Gastrocnemius medialis (tissue), 4 donors: ENCODE measurements around the gene PHB1. TPM values are rescaled to one million over a fixed set of nuclear protein-coding genes. Genes with fewer than 3 reads are reported as not detected.

Experiments
- ATAC-seq, 2 donors: fragments of 150-250 bp; one replicate each; pipeline ENCODE4 v1.9.1; 2016
- DNase-seq, 2 donors: peaks; one replicate each; pipeline ENCODE4 v3.0.0-alpha.2; 2019
- H3K27ac ChIP-seq, 4 donors: fragments of 200-600 bp; sonication (generic); 1 replicate in 1 of 4; 2 replicates in 3 of 4; pipeline ENCODE4 v1.5.1; 2016 to 2018; ENCODE audit warnings: mild to moderate bottlenecking in 2 of 4, moderate library complexity in 1 of 4
- H3K27me3 ChIP-seq, 3 donors: fragments of 200-600 bp; sonication (generic) in 2 of 3; 1 replicate in 1 of 3; 2 replicates in 2 of 3; pipeline versions ENCODE4 v1.5.1 to v1.6.0; 2016 to 2019; ENCODE audit warnings: mild to moderate bottlenecking in 1 of 3, moderate library complexity in 1 of 3
- H3K36me3 ChIP-seq, 2 donors: fragments of 200-600 bp; sonication (generic) in 1 of 2; one replicate each; pipeline ENCODE4 v1.5.1; 2017 to 2018
- H3K4me1 ChIP-seq, 2 donors: fragments of 200-600 bp; sonication (generic) in 1 of 2; one replicate each; pipeline ENCODE4 v1.5.1; 2016 to 2017; ENCODE audit warnings: mild to moderate bottlenecking in 2 of 2
- H3K4me3 ChIP-seq, 4 donors: fragments of 200-600 bp; sonication (generic) in 3 of 4; 1 replicate in 1 of 4; 2 replicates in 3 of 4; pipeline ENCODE4 v1.5.1; 2016 to 2019; ENCODE audit warnings: mild to moderate bottlenecking in 2 of 4
- H3K9me3 ChIP-seq, 3 donors: fragments of 200-600 bp; sonication (generic) in 2 of 3; 1 replicate in 1 of 3; 2 replicates in 2 of 3; pipeline ENCODE4 v1.5.1; 2016 to 2019
- POLR2A ChIP-seq, 2 donors: fragments of 450-650 bp; IDR thresholded peaks; one replicate each; pipeline ENCODE4 v1.6.1; 2017; ENCODE audit warnings: antibody characterized with exemption in 2 of 2, mild to moderate bottlenecking in 2 of 2, moderate library complexity in 2 of 2
- in situ Hi-C, 4 donors: fragments of 200-750 bp; cut with MboI; loops; one replicate each; pipeline versions ENCODE4 v1.15.0 to v1.8.0; 2017; ENCODE audit warnings: low sequenced_read_pairs in 4 of 4
- intact Hi-C: fragments of 100-400 bp; cut with DNase I; formaldehyde crosslinking; loops from one replicate; pipeline ENCODE4 v1.15.1; 2023; ENCODE audit warnings: low total_unique reads
- total RNA-seq, 4 donors: library from RNA; depleted of rRNA; stranded (reverse); fragments of >200 nt; gene quantifications; one replicate each; pipeline versions ENCODE4 v1.1.0 to v1.2.3, GENCODE V29; 2016
- TF ChIP-seq, protein P1 (sequence below), 5 experiments: fragments of 450-650 bp in 3 of 5; fragments of 200-600 bp in 2 of 5; sonication (generic) in 2 of 5; IDR thresholded peaks in 4 of 5; conservative IDR thresholded peaks in 1 of 5; 1 replicate in 4 of 5; 2 replicates in 1 of 5; pipeline ENCODE4 v1.5.1; 2016 to 2019; ENCODE audit warnings: antibody characterized with exemption in 5 of 5, mild to moderate bottlenecking in 3 of 5, moderate library complexity in 3 of 5

PHB1 gene
- total RNA-seq, 4 donors from 2014 or later: 102 to 137 (median 116) TPM

DNA sequence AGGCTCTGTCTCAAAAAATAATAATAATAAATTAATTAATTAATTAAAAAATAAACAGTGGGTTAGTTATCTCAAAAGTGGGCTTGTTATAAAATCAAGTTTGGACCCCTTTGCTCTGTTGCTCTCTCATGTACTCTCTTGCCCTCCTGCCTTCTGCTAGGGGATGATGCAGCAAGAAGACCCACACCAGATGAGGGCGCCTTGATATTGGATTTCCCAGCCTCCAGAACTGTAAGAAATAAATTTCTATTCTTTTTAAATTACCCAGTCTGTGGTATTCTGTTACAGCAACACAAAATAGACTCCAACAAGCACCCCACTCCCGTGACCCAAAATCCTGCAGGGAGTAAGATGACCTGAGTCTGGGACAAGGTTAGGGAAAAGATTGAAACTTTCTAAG is 50.6 kb downstream of the PHB1 start:
- Histone ChIP-seq H3K9me3 (no peaks in the 10 kb centered on the region), H3K27ac (no peak overlapping the region), H3K27me3 (no peaks in the 10 kb centered on the region), H3K36me3 (no peaks in the 10 kb centered on the region), H3K4me1 (peaks cover 18 to 21% of the 10 kb centered on the region in 2 donors), H3K4me3 (no peak overlapping the region)
- no peak for ATAC-seq
- in situ Hi-C loops: no loop called here
- intact Hi-C loops: no loop called here
- DNase-seq: no peak
- TF ChIP-seq, protein P1, sequence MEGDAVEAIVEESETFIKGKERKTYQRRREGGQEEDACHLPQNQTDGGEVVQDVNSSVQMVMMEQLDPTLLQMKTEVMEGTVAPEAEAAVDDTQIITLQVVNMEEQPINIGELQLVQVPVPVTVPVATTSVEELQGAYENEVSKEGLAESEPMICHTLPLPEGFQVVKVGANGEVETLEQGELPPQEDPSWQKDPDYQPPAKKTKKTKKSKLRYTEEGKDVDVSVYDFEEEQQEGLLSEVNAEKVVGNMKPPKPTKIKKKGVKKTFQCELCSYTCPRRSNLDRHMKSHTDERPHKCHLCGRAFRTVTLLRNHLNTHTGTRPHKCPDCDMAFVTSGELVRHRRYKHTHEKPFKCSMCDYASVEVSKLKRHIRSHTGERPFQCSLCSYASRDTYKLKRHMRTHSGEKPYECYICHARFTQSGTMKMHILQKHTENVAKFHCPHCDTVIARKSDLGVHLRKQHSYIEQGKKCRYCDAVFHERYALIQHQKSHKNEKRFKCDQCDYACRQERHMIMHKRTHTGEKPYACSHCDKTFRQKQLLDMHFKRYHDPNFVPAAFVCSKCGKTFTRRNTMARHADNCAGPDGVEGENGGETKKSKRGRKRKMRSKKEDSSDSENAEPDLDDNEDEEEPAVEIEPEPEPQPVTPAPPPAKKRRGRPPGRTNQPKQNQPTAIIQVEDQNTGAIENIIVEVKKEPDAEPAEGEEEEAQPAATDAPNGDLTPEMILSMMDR (IDR thresholded peaks at IDR 0.05 in 4 of 5, conservative IDR thresholded peaks at IDR 0.05 in 1 of 5): no peak
- TF ChIP-seq POLR2A (IDR thresholded peaks at IDR 0.05): no peak

DNA sequence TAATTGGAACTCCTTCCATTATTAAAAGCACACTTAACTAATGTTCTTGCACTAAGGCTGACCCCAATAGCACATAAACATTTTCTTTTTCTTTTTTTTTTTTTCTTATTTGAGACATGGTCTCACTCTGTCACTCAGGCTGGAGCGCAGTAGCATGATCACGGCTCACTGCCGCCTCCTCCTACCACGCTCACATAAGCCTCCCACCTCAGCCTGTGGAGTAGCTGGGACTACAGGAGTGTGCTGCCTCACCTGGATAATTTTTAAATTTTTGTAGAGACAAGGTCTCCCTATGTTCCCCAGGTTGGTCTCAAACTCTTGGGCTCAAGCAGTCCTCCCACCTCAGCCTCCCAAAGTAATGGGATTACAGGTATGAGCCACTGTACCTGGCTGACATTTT is 51.4 kb downstream of the PHB1 start:
- Histone ChIP-seq H3K4me1 (peaks cover 27 to 29% of the 10 kb centered on the region in 2 donors), H3K36me3 (no peaks in the 10 kb centered on the region), H3K4me3 (no peak overlapping the region), H3K27ac (peak overlapping the region in 3 of 4 donors; percentile 79 to 92 (median 88)), H3K9me3 (no peaks in the 10 kb centered on the region), H3K27me3 (no peaks in the 10 kb centered on the region)
- DNase-seq (no peak), ATAC-seq (no peak)
- intact Hi-C loops (loop anchor here (2.0 kb wide), 2 partner anchors 32 to 52 kb away; partner anchors contain the start of gene PHB1), in situ Hi-C loops (no loop called here)
- TF ChIP-seq, protein P1 (IDR thresholded peaks at IDR 0.05 in 4 of 5, conservative IDR thresholded peaks at IDR 0.05 in 1 of 5): no peak
- TF ChIP-seq POLR2A (IDR thresholded peaks at IDR 0.05): no peak

DNA sequence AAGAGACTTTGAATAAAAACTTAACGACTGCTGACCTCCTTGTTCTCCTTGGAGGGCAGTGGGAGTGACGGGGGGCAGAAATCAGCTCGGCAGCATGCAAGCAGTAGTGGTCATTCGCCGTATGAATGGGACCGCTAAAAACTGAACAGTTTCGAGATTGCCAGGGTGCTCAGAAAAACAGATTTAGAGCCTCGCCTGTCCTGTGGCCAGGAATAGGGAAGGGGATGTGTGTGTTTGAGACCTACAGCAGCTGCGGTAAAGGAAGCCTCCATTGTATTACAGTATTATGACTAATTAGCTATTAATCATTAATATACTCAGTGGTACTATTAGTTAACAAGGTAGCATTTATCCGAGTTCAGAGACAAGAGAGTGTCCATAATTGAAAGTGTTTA is 52.0 kb downstream of the PHB1 start:
- no peak for ATAC-seq
- peak overlapping the region; percentile 79 to 92 (median 84) for H3K27ac ChIP-seq
- no peaks in the 10 kb centered on the region for H3K36me3 ChIP-seq
- H3K4me1 ChIP-seq: peaks cover 29 to 32% of the 10 kb centered on the region in 2 donors
- no peak for DNase-seq
- no peaks in the 10 kb centered on the region for H3K9me3 ChIP-seq
- in situ Hi-C loops (no loop called here), intact Hi-C loops (loop anchor here (1.0 to 2.0 kb wide), 3 partner anchors 32 to 52 kb away; partner anchors contain the start of gene PHB1)
- H3K27me3 ChIP-seq: no peaks in the 10 kb centered on the region
- TF ChIP-seq, protein P1 (IDR thresholded peaks at IDR 0.05 in 4 of 5, conservative IDR thresholded peaks at IDR 0.05 in 1 of 5): no peak
- TF ChIP-seq POLR2A (IDR thresholded peaks at IDR 0.05): no peak
- peak overlapping the region; percentile 88 to 96 (median 92) for H3K4me3 ChIP-seq

DNA sequence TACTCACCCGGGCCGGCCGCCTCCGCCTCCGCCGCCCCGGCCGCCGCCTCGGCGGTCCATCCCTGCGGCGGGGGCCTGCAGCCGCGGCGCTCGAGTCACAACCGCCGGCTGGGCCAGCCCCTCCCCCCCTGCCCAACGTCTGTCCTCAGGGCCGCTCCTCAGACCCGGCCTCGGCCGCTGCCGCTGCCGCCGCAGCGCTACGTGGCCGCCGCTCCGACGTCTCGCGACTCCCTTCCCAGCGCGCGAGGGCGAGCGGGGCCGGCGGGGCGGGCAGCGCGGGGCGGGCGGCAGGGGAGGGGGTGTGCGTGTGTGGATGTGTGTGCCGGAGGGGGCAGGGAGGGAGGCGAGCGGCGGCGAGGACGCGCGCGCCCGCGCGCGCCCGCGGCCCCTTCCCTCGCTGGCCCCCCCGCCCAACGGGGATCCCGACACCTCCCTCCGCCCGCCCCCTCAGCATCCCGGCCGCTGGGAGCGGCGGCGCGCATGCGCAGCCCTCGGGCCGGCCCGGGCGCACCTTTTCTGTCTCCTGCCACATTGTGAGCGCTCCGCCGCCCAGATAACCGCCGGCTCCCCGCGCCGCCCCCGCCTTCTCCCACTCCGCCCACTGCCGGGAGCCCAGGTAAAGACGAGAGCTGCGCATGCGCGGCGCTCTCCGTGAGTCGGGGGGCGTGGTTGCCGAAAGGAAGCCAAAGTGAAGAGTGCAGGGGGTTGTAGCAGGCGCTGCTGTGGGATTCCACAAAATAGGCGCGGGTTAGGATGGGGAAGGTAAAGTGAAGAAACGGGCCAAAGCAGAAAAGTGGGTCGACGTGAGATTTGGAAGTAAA is 52.6 kb downstream of the PHB1 start, which contains the start of gene ZNF652:
Gene ZNF652, minus strand, starts transcription at position 349 of the 821 bp plus-strand sequence. CDS start 44,525 bp downstream, outside the sequence.
- no peaks in the 10 kb centered on the region for H3K27me3 ChIP-seq
- no peaks in the 10 kb centered on the region for H3K9me3 ChIP-seq
- TF ChIP-seq, protein P1 (IDR thresholded peaks at IDR 0.05 in 4 of 5, conservative IDR thresholded peaks at IDR 0.05 in 1 of 5): no peak
- TF ChIP-seq POLR2A (IDR thresholded peaks at IDR 0.05): peak; percentile 21 to 43
- H3K4me1 ChIP-seq: peaks cover 29 to 33% of the 10 kb centered on the region in 2 donors
- H3K27ac ChIP-seq: peak within 1 kb of the TSS; percentile 80 to 92 (median 84)
- in situ Hi-C loops (no loop called here), intact Hi-C loops (loop anchor here (1.0 to 2.0 kb wide), 4 partner anchors 33 to 171 kb away; partner anchors contain the start of gene PHB1)
- H3K36me3 ChIP-seq: no peaks in the 10 kb centered on the region
- peak; percentile 87 to 89 for ATAC-seq
- peak within 1 kb of the TSS; percentile 88 to 97 (median 92) for H3K4me3 ChIP-seq
- DNase-seq: peak; percentile 78 to 86
